Activated CD4-positive, alpha-beta T cell treated with anti-CD3 and anti-CD28 coated beads for 24 hours (primary cell): Measurements from ENCODE around the gene CKB.
"Not testable (repeated sequence)": the region's sequence is repeated elsewhere in the genome, so short reads cannot be mapped to it uniquely, and the experiment has no call there.

Experiments
- DNase-seq, 2 donors: peaks; one replicate each; pipeline ENCODE4 v3.0.0-alpha.2; 2020; ENCODE audit warnings: low read depth in 2 of 2

CKB gene

GRCh38 chr14:103512180-103512579 is 10.4 kb downstream of the CKB start:
- DNase-seq: not testable (repeated sequence)

- DNase-seq: no peak
Measured at GRCh38 chr14:103510724-103511693, 11.6 kb downstream of the CKB start.

GRCh38 chr14:103509864-103510723 is 12.5 kb downstream of the CKB start:
- no peak for DNase-seq

GRCh38 chr14:103508521-103509329 is 13.9 kb downstream of the CKB start:
- DNase-seq: no peak

GRCh38 chr14:103507751-103508150 is 14.9 kb downstream of the CKB start:
- DNase-seq: no peak

GRCh38 chr14:103504991-103505565 is 17.6 kb downstream of the CKB start:
- no peak for DNase-seq

- no peak for DNase-seq
Measured at GRCh38 chr14:103503296-103503695, 19.3 kb downstream of the CKB start.

GRCh38 chr14:103502877-103503276 is 19.8 kb downstream of the CKB start:
- DNase-seq: no peak

GRCh38 chr14:103501921-103502669 is 20.5 kb downstream of the CKB start:
- DNase-seq: no peak

GRCh38 chr14:103501041-103501870 is 21.4 kb downstream of the CKB start:
- no peak for DNase-seq

- DNase-seq: peak; percentile 64 to 76
Measured at GRCh38 chr14:103500148-103500990, 22.3 kb downstream of the CKB start.

GRCh38 chr14:103499709-103500108 is 22.9 kb downstream of the CKB start:
- DNase-seq: no peak

GRCh38 chr14:103496776-103497175 is 25.9 kb downstream of the CKB start:
- no peak for DNase-seq

- DNase-seq: no peak
Measured at GRCh38 chr14:103495854-103496253, 26.8 kb downstream of the CKB start.

GRCh38 chr14:103492156-103492925 is 30.3 kb downstream of the CKB start:
- no peak for DNase-seq

- no peak for DNase-seq
Measured at GRCh38 chr14:103491691-103492090, 30.9 kb downstream of the CKB start.

- DNase-seq: no peak
Measured at GRCh38 chr14:103489621-103490020, 33.0 kb downstream of the CKB start.

- DNase-seq: no peak
Measured at GRCh38 chr14:103488960-103489359, 33.7 kb downstream of the CKB start.
